SK-N-SH treated with all-trans-retinoic acid at 6 μM for 48 hours (cell line): Measurements from ENCODE around the gene RBMS3.

Experiments
- ESRRG ChIP-seq: fragments of 250-450 bp; sonication (Bioruptor Pico); IDR thresholded peaks from 2 replicates; pipeline ENCODE4 v1.6.1; 2021; ENCODE audit warnings: mild to moderate bottlenecking
- PPARA ChIP-seq: fragments of 250-450 bp; sonication (Bioruptor Pico); IDR thresholded peaks from 2 replicates; pipeline ENCODE4 v1.5.0; 2020; ENCODE audit warnings: mild to moderate bottlenecking, borderline replicate concordance
- RARB ChIP-seq: fragments of 250-450 bp; sonication (Bioruptor Pico); IDR thresholded peaks from 2 replicates; pipeline ENCODE4 v1.8.0; 2021; ENCODE audit warnings: mild to moderate bottlenecking, moderate library complexity
- SNAI2 ChIP-seq: fragments of 250-450 bp; sonication (Bioruptor Pico); IDR thresholded peaks from 2 replicates; pipeline ENCODE4 v1.5.0; 2020; ENCODE audit warnings: mild to moderate bottlenecking, moderate library complexity
- ZC3H10 ChIP-seq: fragments of 250-450 bp; sonication (Bioruptor Pico); IDR thresholded peaks from 2 replicates; pipeline ENCODE4 v1.5.1; 2021; ENCODE audit warnings: mild to moderate bottlenecking, moderate library complexity
- ZFP3 ChIP-seq: fragments of 250-450 bp; sonication (Bioruptor Pico); IDR thresholded peaks from 2 replicates; pipeline ENCODE4 v1.5.0; 2020; ENCODE audit warnings: mild to moderate bottlenecking, moderate library complexity
- ZNF565 ChIP-seq: fragments of 450-650 bp; formaldehyde crosslinking; conservative IDR thresholded peaks from 2 replicates; pipeline ENCODE4 v1.5.0; 2020; ENCODE audit warnings: low read depth, mild to moderate bottlenecking, moderate library complexity
- ZNF70 ChIP-seq: fragments of 450-650 bp; formaldehyde crosslinking; IDR thresholded peaks from 2 replicates; pipeline ENCODE4 v1.5.0; 2020; ENCODE audit warnings: mild to moderate bottlenecking, moderate library complexity
- TF ChIP-seq, protein P1 (sequence below): fragments of 250-450 bp; sonication (Bioruptor Pico); IDR thresholded peaks from 2 replicates; pipeline ENCODE4 v1.8.0; 2021; ENCODE audit warnings: low read depth, mild to moderate bottlenecking, moderate library complexity, borderline replicate concordance
- TF ChIP-seq, protein P2 (sequence below): fragments of 250-450 bp; sonication (Bioruptor Pico); IDR thresholded peaks from 2 replicates; pipeline ENCODE4 v1.5.1; 2020; ENCODE audit warnings: low read depth, mild to moderate bottlenecking, moderate library complexity

DNA sequence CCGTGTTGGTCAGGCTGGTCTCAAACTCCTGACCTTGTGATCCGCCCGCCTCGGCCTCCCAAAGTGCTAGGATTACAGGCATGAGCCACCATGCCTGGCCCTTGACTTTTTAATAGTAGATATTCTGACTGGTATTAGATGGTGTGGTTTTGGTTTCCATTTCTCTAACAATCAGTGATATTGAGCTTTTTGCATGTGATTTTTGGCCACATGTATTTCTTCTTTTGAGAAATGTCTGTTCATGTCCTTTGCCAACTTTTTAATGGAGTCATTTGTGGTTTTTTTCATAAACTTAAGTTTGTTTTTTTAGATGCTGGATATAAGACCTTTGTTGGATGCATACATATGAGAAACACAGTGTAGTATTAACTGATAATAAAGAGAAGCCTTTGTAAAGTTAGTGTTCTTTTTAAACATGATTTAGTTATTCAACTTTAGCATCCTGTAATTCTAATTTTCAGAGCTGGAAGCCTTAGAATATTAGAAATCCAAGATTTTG lies 280.8 kb downstream of the RBMS3 start:
- TF ChIP-seq, protein P1, sequence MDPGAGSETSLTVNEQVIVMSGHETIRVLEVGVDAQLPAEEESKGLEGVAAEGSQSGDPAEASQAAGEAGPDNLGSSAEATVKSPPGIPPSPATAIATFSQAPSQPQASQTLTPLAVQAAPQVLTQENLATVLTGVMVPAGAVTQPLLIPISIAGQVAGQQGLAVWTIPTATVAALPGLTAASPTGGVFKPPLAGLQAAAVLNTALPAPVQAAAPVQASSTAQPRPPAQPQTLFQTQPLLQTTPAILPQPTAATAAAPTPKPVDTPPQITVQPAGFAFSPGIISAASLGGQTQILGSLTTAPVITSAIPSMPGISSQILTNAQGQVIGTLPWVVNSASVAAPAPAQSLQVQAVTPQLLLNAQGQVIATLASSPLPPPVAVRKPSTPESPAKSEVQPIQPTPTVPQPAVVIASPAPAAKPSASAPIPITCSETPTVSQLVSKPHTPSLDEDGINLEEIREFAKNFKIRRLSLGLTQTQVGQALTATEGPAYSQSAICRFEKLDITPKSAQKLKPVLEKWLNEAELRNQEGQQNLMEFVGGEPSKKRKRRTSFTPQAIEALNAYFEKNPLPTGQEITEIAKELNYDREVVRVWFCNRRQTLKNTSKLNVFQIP (CRISPR knock-in tag), result no peak
- no peak for TF ChIP-seq ZFP3
- TF ChIP-seq ZNF70 (CRISPR knock-in tag), result no peak
- TF ChIP-seq SNAI2 (CRISPR knock-in tag), result no peak
- TF ChIP-seq ZNF565 (CRISPR knock-in tag), result no peak
- TF ChIP-seq, protein P2, sequence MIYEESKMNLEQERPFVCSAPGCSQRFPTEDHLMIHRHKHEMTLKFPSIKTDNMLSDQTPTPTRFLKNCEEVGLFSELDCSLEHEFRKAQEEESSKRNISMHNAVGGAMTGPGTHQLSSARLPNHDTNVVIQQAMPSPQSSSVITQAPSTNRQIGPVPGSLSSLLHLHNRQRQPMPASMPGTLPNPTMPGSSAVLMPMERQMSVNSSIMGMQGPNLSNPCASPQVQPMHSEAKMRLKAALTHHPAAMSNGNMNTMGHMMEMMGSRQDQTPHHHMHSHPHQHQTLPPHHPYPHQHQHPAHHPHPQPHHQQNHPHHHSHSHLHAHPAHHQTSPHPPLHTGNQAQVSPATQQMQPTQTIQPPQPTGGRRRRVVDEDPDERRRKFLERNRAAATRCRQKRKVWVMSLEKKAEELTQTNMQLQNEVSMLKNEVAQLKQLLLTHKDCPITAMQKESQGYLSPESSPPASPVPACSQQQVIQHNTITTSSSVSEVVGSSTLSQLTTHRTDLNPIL (CRISPR knock-in tag), result no peak
- TF ChIP-seq RARB (CRISPR knock-in tag), result no peak
- TF ChIP-seq ZC3H10 (CRISPR knock-in tag), result no peak
- no peak for TF ChIP-seq ESRRG (CRISPR knock-in tag)
- TF ChIP-seq PPARA (CRISPR knock-in tag), result no peak
